Fibroblast of lung (primary cell): ENCODE results near the gene CD69.

Experiments
- EZH2 ChIP-seq: IDR thresholded peaks from 2 replicates; pipeline ENCODE4 v1.5.1; 2012; ENCODE audit warnings: low read length, control low read depth, mild to moderate bottlenecking; ENCODE audit errors: missing control alignments
- TF ChIP-seq, protein P1 (sequence below), 2 donors: IDR thresholded peaks in 1 of 2; conservative IDR thresholded peaks in 1 of 2; 1 replicate in 1 of 2; 2 replicates in 1 of 2; pipeline ENCODE4 v1.5.1; 2011 to 2012; ENCODE audit warnings: low read length in 2 of 2, control low read depth in 1 of 2, inconsistent platforms in 1 of 2, low read depth in 1 of 2, mild to moderate bottlenecking in 1 of 2

DNA sequence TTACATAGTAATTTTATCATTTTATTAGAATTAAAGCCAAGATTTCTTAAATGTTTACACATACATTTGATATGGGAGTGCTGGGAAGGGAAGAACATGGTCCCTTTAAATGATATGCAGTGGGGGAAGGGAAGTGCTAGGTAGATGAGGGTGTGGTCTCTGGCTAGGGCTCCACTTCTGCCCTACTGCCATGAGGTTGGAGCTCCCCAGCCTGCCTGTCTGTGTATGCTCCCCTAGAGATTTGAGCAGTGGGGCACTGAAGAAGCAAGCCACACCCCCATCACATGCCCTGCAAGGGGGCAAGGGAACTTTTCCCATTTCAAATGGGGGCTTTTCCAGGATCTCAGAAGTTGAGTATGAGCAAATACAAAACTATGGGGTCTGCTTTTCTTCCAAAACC, 53.3 kb downstream of the CD69 start:
- TF ChIP-seq EZH2: no peak
- TF ChIP-seq, protein P1, sequence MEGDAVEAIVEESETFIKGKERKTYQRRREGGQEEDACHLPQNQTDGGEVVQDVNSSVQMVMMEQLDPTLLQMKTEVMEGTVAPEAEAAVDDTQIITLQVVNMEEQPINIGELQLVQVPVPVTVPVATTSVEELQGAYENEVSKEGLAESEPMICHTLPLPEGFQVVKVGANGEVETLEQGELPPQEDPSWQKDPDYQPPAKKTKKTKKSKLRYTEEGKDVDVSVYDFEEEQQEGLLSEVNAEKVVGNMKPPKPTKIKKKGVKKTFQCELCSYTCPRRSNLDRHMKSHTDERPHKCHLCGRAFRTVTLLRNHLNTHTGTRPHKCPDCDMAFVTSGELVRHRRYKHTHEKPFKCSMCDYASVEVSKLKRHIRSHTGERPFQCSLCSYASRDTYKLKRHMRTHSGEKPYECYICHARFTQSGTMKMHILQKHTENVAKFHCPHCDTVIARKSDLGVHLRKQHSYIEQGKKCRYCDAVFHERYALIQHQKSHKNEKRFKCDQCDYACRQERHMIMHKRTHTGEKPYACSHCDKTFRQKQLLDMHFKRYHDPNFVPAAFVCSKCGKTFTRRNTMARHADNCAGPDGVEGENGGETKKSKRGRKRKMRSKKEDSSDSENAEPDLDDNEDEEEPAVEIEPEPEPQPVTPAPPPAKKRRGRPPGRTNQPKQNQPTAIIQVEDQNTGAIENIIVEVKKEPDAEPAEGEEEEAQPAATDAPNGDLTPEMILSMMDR (conservative IDR thresholded peaks at IDR 0.05 in 1 of 2, IDR thresholded peaks at IDR 0.05 in 1 of 2; ENCODE audit: low read depth in 1 of 2, low read length in 2 of 2): no peak
